ENCODE results near the gene SUMO2.

Gene SUMO2

DNA sequence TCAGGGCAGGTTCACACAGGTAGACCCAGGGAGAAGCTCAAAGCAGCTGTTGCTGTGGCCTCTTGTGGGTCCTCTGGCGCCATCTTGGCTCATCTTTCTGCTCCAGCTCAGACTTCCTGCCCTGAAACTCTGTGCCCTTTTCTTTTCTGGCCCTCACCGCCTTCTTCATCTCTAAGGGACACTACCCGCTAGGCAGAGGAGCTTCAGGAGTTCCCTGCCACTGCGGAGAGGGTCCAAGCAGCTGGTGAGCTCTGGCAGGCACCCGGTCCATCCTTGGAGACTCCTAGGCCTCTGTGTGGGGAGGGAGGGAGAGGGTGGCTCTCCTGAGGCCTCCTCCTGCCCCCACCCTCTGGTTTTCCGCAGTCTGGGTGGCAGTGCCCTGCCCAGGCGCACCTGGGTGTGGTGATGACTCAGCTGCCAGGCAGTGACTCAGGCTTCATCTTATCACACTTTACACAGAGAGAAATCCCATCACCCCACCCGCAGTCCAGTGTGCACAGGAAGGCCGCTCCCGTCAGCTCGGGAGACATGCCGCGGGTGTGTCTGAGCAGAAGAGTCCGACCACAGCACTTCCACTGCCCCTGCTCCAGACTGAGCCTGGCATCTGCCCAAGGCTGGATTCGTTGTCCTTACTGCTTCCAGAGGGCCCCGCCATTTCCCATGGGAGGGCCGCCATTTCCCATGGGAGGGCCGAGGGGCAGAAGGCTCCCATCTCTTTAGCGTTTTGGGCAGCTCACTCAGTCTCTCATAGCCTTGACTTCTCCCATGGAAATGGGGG lies 58.5 kb downstream of the SUMO2 start:
- peak; percentile 88 for DNase-seq (ENCODE audit: low read depth)

DNA sequence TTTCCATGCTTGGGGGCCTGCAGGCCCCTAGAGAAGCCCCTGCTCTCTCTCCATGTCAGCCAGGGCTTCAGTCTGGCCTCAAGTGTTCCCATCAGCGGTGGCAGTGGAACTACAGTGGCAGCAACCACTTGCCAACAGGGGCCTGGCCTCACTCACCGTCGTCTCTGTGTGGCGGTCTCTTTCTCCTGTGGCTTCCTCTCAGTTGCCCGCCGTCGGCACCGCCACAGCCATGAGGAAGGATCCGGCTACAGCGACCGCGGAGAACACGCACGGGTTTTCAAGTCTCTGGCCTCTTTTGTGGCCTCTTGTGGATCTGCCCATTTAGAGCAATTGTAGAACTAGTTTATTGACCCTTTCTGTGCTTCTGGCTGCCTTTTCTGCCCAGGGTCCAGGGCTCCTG lies 64.5 kb downstream of the SUMO2 start:
- no peak for DNase-seq (ENCODE audit: low read depth)

DNA sequence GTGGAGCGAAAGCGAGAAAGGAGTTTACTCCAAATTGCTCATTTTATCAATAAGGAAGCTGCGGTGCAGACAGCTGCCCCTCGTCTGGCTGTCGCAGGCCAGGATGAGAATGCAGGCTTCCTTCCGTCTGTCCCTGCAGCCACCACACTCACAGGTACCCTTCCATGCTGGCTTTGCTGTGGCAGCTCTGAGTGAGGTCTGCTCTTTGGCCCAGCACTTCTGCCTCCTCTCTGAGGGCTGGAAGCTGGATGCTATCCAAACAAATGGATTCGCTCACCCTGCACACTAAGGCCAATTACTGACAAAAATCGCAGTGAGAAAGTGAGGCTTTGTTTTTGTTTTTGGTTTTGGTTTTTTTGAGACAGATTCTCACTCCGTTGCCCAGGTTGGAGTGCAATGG lies 66.0 kb downstream of the SUMO2 start:
- no peak for DNase-seq (ENCODE audit: low read depth)
